Measurements from ENCODE around the gene CEP162.
A peak's percentile ranks its signal among the peaks of the same experiment; 100 is the strongest.
"Not testable (repeated sequence)": the region's sequence is repeated elsewhere in the genome, so short reads cannot be mapped to it uniquely, and the experiment has no call there.

The CEP162 gene

DNA sequence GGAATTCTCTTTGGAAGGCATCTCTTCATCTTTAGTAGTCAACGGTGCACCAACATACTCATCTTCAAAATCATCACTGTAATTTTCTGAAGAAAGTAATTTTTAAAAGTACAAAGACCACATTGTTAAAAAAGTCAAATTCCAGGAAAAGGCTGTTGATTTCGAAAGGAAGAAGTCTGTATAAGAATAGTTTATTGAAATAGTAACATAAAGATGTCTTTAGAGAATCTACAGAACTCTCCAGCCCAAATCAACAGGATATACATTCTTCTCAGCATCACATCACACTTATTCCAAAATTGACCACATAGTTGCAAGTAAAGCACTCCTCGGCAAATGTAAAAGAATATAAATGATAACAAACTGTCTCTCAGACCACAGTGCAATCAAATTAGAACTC, 23.4 kb downstream of the CEP162 start:
- no peak overlapping the region for H3K4me3 Mint-ChIP-seq
- peaks cover 12% of the 10 kb centered on the region for H3K36me3 Mint-ChIP-seq (ENCODE audit: insufficient read depth)
- no peak overlapping the region for H3K27ac Mint-ChIP-seq
- H3K9me3 Mint-ChIP-seq, result no peaks in the 10 kb centered on the region
- H3K27me3 Mint-ChIP-seq, result no peaks in the 10 kb centered on the region
- H3K4me1 Mint-ChIP-seq (ENCODE audit: low read depth in 2 of 2), result peaks cover 4 to 9% of the 10 kb centered on the region in 2 donors
- ATAC-seq (replicated peaks) (no peak), DNase-seq (no peak)

- H3K9me3 Mint-ChIP-seq; ATAC-seq (replicated peaks); H3K27me3 Mint-ChIP-seq; H3K27ac Mint-ChIP-seq; H3K4me3 Mint-ChIP-seq; DNase-seq; H3K4me1 Mint-ChIP-seq (ENCODE audit: low read depth in 2 of 2): not testable (repeated sequence)
- H3K36me3 Mint-ChIP-seq (ENCODE audit: insufficient read depth), result peaks cover 30% of the 10 kb centered on the region
Observed at GRCh38 chr6:84199987-84200386, 27.5 kb downstream of the CEP162 start.

DNA sequence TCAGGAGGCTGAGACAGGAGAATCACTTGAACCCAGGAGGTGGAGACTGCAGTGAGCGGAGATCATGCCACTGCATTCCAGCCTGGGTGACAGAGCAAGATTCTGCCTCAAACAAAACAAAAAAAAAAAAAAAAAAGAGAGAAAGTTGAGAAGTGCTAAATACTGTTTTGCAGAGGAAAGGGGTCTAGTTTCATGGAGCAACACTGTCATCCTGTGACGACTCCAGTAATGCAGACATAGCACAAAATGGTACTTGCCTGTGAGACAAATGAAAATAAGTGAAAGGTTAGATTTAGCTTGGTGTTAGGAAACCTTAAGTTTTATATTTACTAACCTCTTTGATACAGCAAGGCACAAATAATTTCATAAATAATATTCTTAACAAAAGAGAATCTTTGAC, 29.7 kb downstream of the CEP162 start:
- no peak overlapping the region for H3K4me3 Mint-ChIP-seq
- no peak for ATAC-seq (replicated peaks)
- no peak overlapping the region for H3K27ac Mint-ChIP-seq
- H3K36me3 Mint-ChIP-seq (ENCODE audit: insufficient read depth), result peaks cover 39% of the 10 kb centered on the region
- no peaks in the 10 kb centered on the region for H3K9me3 Mint-ChIP-seq
- no peak for DNase-seq
- H3K4me1 Mint-ChIP-seq (ENCODE audit: low read depth in 2 of 2), result no peaks in the 10 kb centered on the region
- no peaks in the 10 kb centered on the region for H3K27me3 Mint-ChIP-seq

DNA sequence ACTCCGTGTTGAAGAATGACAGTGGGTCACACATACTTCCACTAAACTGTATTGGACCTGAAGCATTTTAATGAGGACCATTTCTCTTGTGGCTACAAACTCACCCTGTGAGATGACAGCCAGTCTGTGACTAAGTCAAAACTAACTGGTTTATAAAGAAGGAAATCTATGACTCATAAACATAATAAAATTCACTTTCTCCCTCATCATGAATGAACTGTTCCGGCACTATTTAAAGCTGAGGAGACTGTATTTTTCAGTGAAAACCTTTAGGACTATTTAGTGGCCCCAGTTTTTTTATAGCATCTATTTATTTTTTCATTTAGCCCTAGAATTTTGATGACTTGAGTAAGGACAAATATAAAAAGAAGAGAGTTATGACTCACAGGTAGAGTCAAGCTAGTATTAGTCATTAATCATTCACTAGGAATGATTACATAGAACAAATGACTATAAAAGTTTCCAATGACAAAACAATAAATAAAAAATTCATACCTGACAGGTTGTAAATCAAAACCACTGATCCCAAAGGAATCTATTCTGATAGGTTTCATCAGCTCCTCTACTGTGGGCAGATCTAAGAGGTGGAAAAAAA, 34.2 kb downstream of the CEP162 start:
- DNase-seq (no peak), ATAC-seq (replicated peaks) (no peak)
- Mint-ChIP-seq H3K36me3 (ENCODE audit: insufficient read depth) (peaks cover 36% of the 10 kb centered on the region), H3K4me3 (no peak overlapping the region), H3K4me1 (ENCODE audit: low read depth in 2 of 2) (no peaks in the 10 kb centered on the region), H3K9me3 (no peaks in the 10 kb centered on the region), H3K27ac (no peak overlapping the region), H3K27me3 (no peaks in the 10 kb centered on the region)

- Mint-ChIP-seq H3K27ac (no peak overlapping the region), H3K27me3 (no peaks in the 10 kb centered on the region), H3K9me3 (no peaks in the 10 kb centered on the region), H3K4me3 (no peak overlapping the region), H3K36me3 (ENCODE audit: insufficient read depth) (peaks cover 27% of the 10 kb centered on the region), H3K4me1 (ENCODE audit: low read depth in 2 of 2) (no peaks in the 10 kb centered on the region)
- ATAC-seq (replicated peaks), result no peak
- no peak for DNase-seq
Observed at GRCh38 chr6:84191802-84192201, 35.6 kb downstream of the CEP162 start.

- H3K9me3 Mint-ChIP-seq; DNase-seq; H3K27me3 Mint-ChIP-seq; ATAC-seq (replicated peaks); H3K4me3 Mint-ChIP-seq; H3K27ac Mint-ChIP-seq; H3K4me1 Mint-ChIP-seq (ENCODE audit: low read depth in 2 of 2): not testable (repeated sequence)
- peaks cover 15% of the 10 kb centered on the region for H3K36me3 Mint-ChIP-seq (ENCODE audit: insufficient read depth)
Observed at GRCh38 chr6:84189356-84189755, 38.1 kb downstream of the CEP162 start.

DNA sequence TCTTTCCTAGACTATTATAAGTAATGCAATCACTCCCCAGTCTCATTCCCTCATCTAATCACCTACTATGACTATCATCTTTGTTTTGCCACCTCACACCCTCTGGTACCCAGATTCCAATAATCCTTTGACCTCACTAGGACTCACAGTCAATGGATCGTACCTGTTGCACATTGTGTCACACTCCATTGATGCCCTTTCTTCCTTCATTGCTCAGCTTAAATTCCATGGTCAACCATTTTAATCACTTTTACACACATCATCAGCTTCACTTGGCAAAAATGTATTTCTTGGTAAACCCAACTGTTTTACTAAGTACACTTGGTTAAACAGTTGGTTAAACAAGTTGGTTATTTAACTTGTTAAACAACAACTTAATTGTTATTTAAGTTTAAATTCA, 44.0 kb downstream of the CEP162 start:
- H3K36me3 Mint-ChIP-seq (ENCODE audit: insufficient read depth), result no peaks in the 10 kb centered on the region
- no peak for ATAC-seq (replicated peaks)
- DNase-seq, result no peak
- H3K4me3 Mint-ChIP-seq, result no peak overlapping the region
- no peaks in the 10 kb centered on the region for H3K4me1 Mint-ChIP-seq (ENCODE audit: low read depth in 2 of 2)
- H3K27me3 Mint-ChIP-seq, result no peaks in the 10 kb centered on the region
- H3K9me3 Mint-ChIP-seq, result no peaks in the 10 kb centered on the region
- H3K27ac Mint-ChIP-seq, result no peak overlapping the region

GRCh38 chr6:84182001-84182400, 45.4 kb downstream of the CEP162 start:
- ATAC-seq (replicated peaks), result no peak
- no peak for DNase-seq
- Mint-ChIP-seq H3K27ac (no peak overlapping the region), H3K4me3 (no peak overlapping the region), H3K36me3 (ENCODE audit: insufficient read depth) (no peaks in the 10 kb centered on the region), H3K27me3 (no peaks in the 10 kb centered on the region), H3K4me1 (ENCODE audit: low read depth in 2 of 2) (no peaks in the 10 kb centered on the region), H3K9me3 (no peaks in the 10 kb centered on the region)

DNA sequence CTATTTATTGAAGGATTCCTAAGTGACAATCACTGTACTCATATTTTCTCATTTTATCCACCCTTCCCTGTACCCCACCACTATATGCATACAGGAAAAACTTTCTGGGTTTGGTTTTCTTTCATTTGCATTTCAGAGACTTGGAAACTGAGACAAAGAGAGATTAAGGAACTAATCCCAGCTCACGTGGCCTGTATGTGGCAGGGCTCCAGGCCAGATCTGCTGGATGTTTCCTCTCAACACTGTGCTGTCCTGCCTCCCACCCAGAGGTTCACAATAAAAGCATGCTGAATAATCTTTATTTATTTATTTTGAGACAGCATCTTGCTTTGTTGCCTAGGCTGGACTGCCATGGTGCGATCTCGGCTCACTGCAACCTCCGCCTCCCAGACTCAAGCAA, 50.2 kb downstream of the CEP162 start:
- peaks cover 14% of the 10 kb centered on the region for H3K36me3 Mint-ChIP-seq (ENCODE audit: insufficient read depth)
- H3K4me1 Mint-ChIP-seq (ENCODE audit: low read depth in 2 of 2), result no peaks in the 10 kb centered on the region
- no peaks in the 10 kb centered on the region for H3K27me3 Mint-ChIP-seq
- ATAC-seq (replicated peaks) (no peak), DNase-seq (no peak)
- no peaks in the 10 kb centered on the region for H3K9me3 Mint-ChIP-seq
- no peak overlapping the region for H3K4me3 Mint-ChIP-seq
- H3K27ac Mint-ChIP-seq, result no peak overlapping the region

GRCh38 chr6:84172574-84172973, 54.9 kb downstream of the CEP162 start:
- Mint-ChIP-seq H3K9me3 (no peaks in the 10 kb centered on the region), H3K4me1 (ENCODE audit: low read depth in 2 of 2) (no peaks in the 10 kb centered on the region), H3K4me3 (no peak overlapping the region), H3K27ac (peak overlapping the region in 1 of 2 donors; percentile 38), H3K27me3 (no peaks in the 10 kb centered on the region), H3K36me3 (ENCODE audit: insufficient read depth) (peaks cover 23% of the 10 kb centered on the region)
- no peak for ATAC-seq (replicated peaks)
- no peak for DNase-seq

DNA sequence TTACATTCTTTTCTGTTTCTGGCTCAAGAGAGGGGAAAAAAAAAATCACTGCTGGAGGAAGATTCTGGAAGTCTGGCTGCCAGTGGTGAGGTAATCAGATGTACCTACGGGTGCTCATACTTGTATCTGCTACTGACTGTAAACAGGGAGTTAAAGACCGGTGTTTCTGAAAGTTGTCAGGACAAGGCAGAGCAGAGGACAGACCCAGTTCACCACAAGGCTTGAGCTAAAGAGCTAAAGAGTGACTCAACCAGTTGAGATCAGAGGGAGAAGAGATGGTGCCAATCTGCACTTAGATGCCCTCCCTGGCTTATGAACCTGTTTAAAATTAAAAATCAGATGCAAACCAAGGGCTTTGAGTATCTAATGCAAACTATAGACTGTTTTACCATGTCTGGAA, 55.4 kb downstream of the CEP162 start:
- Mint-ChIP-seq H3K4me1 (ENCODE audit: low read depth in 2 of 2) (no peaks in the 10 kb centered on the region), H3K4me3 (no peak overlapping the region), H3K9me3 (no peaks in the 10 kb centered on the region), H3K27me3 (no peaks in the 10 kb centered on the region), H3K36me3 (ENCODE audit: insufficient read depth) (peaks cover 23% of the 10 kb centered on the region), H3K27ac (no peak overlapping the region)
- DNase-seq, result no peak
- ATAC-seq (replicated peaks), result no peak

DNA sequence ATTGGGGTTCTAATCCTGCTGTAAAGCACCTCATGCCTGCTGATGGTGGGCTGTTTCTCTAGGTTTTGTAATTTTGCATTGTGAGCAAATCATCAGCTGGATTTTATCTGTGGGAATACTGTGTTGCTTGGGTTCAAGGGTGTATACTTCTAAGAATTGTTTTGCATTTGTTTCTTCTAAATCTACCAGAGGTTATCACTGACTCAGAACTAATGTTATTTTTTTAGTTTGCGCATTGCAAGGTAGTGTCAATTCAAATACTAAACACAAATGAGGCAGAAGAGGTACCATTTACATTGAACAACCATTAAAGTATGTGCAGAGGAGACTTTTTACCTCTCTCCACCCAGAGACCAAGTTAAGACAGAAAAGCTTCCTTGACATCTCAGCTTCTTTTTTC, 60.0 kb downstream of the CEP162 start:
- Mint-ChIP-seq H3K4me3 (no peak overlapping the region), H3K27ac (no peak overlapping the region), H3K36me3 (ENCODE audit: insufficient read depth) (peaks cover 11% of the 10 kb centered on the region), H3K27me3 (no peaks in the 10 kb centered on the region), H3K9me3 (no peaks in the 10 kb centered on the region), H3K4me1 (ENCODE audit: low read depth in 2 of 2) (no peaks in the 10 kb centered on the region)
- ATAC-seq (replicated peaks) (no peak), DNase-seq (no peak)

GRCh38 chr6:84166395-84166794, 61.0 kb downstream of the CEP162 start:
- ATAC-seq (replicated peaks), result no peak
- H3K4me1 Mint-ChIP-seq (ENCODE audit: low read depth in 2 of 2), result no peaks in the 10 kb centered on the region
- H3K9me3 Mint-ChIP-seq, result no peaks in the 10 kb centered on the region
- no peaks in the 10 kb centered on the region for H3K27me3 Mint-ChIP-seq
- no peak overlapping the region for H3K4me3 Mint-ChIP-seq
- no peak overlapping the region for H3K27ac Mint-ChIP-seq
- no peak for DNase-seq
- peaks cover 7% of the 10 kb centered on the region for H3K36me3 Mint-ChIP-seq (ENCODE audit: insufficient read depth)

GRCh38 chr6:84164328-84164727, 63.1 kb downstream of the CEP162 start:
- not testable (repeated sequence) for H3K36me3 Mint-ChIP-seq (ENCODE audit: insufficient read depth); DNase-seq; H3K4me1 Mint-ChIP-seq (ENCODE audit: low read depth in 2 of 2); H3K27ac Mint-ChIP-seq; H3K4me3 Mint-ChIP-seq; H3K27me3 Mint-ChIP-seq; ATAC-seq (replicated peaks); H3K9me3 Mint-ChIP-seq

GRCh38 chr6:84161190-84161589, 66.3 kb downstream of the CEP162 start:
- ATAC-seq (replicated peaks), result no peak
- Mint-ChIP-seq H3K4me3 (no peak overlapping the region), H3K27ac (no peak overlapping the region), H3K4me1 (ENCODE audit: low read depth in 2 of 2) (no peaks in the 10 kb centered on the region), H3K36me3 (ENCODE audit: insufficient read depth) (peaks cover 4% of the 10 kb centered on the region), H3K27me3 (no peaks in the 10 kb centered on the region), H3K9me3 (no peaks in the 10 kb centered on the region)
- DNase-seq, result no peak
